GM21529 (cell line): ENCODE results near the gene TPRG1.

ENCODE experiments used
- ATAC-seq: cut with Tn5 transposase; IDR thresholded peaks from one replicate; pipeline ENCODE4 v1.9.1; 2021; ENCODE audit not compliant: unreplicated experiment

TPRG1 gene

DNA sequence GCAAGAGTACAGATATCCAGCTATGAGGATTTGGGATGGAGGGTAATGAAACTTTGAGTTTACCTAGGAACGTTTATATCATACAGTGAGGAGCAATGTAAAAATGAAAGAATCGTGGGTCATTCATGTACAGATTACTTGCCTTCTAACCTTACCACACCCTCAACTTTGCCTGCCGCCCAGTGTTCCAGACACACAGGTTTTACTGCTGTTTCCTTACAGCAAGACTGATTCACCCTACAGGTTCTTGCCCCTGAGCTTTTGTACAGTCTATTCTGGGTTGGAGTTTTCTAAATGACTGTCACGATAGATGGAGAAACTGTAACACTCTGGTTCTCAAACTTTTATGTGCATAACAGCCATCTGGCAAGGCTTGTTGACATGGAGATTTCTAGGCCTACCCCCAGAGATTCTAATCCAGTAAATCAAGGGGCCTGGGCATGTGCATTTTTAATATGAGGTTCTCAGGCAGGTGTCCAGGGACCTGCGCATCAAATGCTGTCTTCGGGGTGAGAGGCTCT lies 6.6 kb upstream of the TPRG1 start:
- ATAC-seq: no peak

DNA sequence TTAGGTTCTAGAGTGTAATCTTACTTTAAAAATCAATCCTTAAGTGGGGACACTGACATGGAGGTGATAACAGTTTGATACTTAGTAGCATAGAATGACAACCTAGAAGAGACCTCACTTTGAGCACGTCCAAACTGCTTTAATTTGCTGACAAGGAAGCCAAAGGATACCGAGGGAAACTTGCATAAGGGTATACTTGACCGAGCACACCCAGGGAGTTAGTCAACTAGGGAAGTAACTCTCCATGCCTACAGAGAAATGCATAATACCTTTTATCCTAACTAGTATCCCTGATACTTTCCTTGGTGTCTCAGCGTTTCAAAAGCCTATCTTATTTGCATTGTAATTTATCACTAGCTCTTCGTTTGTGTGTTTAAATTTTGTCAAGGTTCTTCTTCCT lies 5.5 kb upstream of the TPRG1 start:
- ATAC-seq: no peak

DNA sequence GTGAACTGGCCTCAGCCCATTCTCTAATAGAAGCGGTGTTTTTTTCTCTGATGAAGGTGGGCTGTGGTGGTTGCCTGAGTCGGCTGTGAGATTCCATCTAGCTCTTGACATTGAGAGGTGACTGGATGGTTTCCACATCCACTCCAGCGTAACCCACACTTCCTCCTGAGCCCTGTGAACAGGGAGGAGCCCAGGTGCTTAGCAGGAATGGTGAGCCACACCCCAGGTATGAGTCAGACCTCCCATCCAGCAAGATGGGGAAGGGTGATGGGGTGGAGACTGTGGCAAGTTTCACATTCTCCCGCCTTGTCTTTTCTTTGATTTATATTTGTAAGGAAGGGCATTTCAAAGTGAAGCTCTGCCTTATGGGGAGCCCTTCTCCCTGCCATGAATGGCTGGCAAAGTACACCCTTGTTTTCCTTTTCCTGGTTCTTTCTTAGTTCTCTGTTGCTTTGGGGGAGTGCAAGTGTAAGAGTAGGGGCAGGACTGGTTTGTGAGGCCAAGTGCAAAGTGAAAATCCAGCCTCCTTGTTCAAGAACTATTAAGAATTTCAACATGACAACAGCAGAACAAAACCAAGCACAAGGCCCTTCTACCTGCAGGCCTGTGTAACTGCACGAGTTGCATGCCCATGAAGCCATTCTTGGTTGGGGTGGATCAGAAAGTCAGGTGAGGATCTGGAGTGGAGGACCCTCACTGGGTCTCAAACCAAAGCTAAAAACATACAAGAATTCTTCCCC lies 4.6 kb upstream of the TPRG1 start:
- no peak for ATAC-seq

DNA sequence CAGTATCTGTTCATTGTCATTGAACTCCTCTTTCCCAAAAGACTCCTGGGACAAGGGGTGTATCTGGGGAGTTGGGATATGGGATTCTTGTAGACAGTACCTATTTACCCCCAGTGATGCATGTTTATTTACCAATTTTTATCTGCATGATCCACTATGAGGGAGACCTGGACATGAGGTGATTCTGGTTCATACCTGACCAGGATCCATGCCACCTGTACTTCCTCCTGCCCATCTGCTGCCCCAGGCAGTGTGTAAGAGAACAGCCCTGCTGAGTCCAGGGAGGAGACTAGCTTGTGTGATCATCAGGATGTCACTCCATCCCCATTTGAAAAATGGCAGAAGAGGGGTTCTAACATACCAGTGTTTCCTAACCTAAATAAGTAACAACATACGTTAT lies 3.1 kb upstream of the TPRG1 start:
- ATAC-seq: no peak

DNA sequence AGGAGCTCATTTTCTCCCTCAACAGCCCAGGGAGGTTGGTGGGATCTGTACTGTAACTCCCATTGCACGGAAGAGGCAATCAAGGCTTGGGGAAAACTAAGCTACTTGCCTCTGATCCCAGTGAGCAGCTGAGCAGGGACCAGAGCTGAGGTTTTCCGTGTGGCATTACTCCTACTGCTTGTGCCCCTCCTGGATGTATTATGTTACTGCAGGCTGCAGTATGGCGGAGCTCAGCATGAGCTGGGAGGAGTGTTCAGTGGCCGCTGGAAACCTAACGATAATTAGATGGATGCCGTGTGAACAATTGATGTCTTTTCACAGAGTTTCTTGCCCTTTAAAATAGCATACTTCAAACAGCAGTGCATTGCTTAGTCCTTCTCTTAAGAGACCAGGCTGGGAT lies 2.0 kb upstream of the TPRG1 start:
- ATAC-seq: no peak

DNA sequence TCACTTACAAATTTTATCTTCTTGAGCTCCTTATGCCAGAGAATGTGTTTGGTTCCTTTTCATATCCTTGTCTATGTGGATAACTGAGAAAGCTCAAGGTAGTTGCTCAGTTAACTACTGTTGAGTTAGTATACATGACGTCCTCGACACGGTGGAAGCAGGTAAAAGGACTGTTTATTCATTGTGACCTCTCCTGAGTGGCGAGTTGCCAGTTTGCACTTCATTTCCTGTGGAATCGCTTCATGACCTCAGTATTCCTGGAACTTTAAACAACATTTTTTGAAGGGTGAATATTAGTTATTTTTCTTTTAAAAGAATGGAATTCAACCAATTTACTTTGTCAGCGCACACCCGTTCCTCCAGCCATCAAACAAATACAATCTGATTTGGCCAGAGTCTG lies 1.2 kb upstream of the TPRG1 start:
- ATAC-seq: no peak

DNA sequence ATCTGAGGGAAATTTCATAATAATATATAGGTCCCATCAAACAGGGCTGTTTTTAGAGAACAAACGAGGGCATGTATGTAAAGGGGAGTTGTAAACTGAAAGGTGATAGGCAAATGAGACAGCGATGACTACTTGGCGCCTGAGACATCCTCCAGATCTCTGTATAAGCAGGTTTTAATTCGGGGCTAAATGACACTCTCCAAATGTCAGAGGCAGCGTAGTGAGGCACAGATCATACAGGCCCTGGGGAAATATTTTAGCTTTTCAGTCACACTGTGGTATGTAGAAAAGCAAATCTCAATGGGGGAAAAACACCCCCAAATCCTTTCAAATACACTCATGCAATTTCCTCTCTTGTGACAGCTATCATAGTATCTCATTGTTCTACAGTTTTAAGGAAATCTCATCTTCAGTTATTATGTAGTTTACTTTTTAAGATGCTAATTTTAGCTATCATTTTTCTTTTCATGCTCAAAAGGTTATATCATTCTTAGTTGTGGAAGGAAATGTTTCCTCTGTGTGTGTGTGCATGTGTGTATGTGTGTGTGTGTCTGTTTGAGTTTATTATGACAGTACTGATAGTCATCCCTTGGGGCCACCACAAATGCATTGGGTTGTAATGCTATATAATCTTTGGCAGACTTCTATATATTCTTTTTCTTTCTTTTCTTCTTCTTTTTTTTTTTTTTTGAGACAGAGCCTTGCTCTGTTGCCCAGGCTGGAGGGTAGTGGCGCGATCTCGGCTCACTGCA lies 1.1 kb downstream of the TPRG1 start:
- no peak for ATAC-seq

DNA sequence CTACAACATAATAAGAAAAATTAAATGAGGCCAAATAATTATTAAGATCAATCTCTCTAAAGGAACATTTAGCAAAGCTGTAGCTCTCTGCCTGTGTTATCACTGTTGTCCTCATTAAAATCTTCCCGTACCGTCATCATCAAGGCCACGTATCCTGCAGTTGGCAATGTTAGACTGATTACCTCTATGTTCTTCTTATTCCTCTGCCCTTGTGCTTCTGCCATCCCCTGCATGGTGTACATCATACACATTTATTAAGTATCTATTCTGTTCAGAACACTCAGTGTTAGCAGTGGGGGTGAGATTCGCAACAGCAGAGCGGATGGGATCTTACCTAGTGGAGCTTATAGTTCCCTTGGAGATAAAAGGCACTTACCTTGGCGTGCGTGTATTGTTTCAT lies 12.8 kb downstream of the TPRG1 start:
- ATAC-seq: no peak

DNA sequence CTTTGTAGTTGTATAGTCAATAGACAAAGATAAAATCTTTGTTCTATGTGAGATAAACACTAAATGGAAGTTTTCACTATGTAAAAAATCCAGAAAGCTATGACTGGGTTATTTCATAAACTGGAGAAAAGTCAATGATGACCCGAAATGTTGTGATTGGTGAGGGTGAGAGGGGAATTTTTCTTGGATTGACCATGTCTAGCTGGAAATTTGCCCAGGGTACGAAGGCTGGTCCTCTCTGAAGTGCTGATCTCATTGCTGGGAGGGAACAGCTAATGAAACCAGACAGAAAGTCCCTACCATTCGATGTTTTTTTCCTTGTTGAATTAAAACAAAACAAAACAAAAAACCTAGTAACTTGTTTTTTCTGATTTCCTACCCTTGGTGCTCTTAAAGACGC lies 14.3 kb downstream of the TPRG1 start:
- no peak for ATAC-seq

DNA sequence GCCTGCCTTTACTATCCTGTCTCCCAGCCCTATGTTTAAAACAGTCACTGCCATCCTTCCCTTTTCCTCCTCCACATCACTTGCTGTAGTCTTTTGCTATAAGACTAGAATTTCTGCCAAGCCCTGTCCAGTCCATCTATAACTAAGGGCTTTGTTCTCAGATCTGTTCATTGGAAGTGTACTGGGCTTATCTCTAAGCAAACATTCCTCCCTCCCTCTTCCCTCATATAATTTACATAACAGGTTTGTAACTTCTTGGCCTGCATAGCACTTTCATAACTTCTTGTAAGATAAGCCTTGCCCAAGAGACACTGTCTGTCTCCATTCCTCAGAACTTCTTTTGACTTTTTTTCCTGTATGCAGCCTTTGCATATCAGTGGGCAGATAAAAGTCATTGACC lies 16.7 kb downstream of the TPRG1 start:
- ATAC-seq: no peak

DNA sequence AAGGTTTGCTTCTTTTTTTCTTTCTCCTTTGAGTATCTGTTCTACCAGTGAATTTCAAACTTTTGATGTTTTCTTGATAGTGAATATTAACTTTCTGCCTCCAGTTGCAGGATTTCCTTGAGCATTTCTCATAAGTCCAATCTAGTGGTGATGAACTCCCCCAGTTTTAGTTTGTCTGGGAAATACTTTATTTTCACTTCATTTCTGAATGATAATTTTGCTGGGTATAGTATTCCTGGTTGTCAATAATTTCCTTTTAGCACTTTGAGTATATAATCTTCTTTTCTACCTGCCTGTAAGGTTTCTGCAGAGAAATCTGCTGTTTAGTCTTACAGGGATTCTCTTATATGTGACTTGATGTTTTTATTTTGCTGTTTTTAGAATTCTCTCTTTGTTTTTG lies 21.0 kb downstream of the TPRG1 start:
- ATAC-seq: no peak

DNA sequence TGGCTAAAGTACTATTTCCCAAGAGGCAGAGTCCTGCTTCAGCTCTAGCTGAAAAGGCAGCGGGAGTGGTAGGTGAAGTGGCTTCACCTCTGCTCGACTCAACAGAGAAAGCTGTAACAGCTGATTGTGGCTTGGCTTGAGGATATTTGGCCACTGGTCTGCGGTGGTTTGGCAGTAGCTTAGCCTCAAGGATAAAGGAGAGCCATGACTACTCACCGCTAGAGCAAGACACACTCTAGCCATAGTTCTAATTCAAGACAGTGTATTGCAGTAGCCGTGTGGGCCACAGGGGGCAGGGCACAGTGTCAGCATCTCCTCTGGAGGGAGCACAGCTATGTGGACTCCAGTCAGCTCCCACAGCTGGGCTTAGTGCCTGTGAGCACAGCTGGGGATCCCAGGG lies 23.5 kb downstream of the TPRG1 start:
- no peak for ATAC-seq

DNA sequence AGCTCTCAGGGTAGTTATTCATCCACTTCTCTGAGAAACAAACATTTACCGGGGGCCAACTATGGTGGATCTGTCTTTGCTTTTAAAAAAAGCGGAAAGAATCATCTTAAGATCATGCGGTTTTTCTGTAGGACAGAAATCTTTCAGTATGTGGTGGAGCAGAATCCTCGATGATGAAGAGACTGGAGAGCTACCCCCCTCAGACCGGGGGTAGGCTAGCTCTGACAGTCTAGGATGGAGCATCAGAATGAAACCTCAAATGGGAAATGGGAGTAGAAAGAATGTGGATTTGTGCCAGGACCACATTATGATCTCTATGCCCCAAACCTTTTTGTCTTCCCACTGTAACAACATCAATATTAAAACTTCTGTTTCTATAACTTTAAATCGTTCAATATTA lies 30.3 kb downstream of the TPRG1 start:
- no peak for ATAC-seq

DNA sequence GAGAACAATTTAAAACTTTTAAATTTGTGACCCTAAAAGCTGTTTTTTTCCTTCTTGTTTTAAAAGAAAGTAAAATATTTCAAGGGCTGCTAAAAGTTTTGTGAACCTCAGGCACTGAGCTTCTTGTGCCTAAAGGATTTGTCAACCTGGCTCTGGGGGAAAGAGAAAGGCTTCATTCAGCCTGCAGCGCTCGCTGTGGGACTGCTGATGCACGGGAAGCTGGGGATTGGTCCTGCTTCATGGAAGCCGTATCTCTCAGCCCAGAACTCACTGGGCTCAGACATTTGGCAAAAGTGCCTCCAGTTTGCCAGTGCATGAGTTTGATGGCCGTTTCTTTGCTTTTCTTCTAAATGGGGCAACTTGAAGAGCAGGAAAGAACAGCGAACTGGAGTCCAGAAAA lies 30.8 kb downstream of the TPRG1 start:
- ATAC-seq: no peak

DNA sequence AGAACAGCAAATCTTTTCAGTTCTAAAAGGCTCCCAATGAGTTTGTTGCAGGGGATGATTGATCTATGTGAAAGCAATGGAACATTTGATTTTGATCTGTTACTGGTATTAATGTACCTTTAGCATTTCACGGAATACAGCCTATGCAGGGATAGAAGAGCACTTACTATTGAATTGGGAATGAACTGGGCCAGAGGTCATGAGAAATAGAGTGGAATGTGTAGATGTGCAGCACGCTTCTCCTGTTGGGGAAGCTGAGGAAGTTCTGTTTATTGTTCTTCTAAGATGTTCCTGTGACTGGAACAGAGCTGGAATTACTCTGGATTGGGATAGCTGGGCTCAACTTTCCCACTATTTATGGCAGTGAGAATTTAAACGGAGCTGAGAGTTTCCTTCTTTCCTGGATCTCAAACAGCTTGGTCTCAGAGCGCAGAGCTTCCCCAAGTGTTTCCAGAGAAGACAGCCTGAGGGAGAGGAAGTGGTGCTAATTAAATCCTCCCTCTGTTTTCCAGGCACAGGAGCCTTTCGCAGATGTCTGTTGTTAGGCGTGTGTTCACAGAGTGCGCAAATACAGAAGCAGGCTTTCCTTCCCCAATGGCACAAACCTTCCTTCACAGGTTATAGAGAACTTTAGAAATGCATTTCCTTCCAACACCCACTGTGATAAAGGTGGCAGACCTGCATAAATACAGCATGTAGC lies 32.5 kb downstream of the TPRG1 start:
- no peak for ATAC-seq

DNA sequence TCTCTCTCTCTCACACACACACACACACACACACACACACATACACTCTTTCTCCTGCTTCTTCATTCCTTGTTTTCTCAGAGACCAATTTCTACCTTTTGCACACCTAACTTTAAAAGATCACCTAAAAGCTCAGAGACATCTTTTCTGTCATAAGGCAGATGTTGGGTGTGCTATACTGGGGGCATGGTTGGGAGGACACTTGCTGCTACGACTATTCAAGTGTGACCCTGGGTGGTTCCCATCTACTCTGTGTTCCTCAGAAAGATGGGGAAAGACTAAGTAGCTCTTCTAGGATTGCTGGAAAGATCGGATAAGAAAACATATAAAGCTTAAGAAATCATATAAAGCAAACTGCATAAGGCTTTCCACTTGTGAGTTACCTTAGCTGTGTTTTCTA lies 33.2 kb downstream of the TPRG1 start:
- no peak for ATAC-seq

DNA sequence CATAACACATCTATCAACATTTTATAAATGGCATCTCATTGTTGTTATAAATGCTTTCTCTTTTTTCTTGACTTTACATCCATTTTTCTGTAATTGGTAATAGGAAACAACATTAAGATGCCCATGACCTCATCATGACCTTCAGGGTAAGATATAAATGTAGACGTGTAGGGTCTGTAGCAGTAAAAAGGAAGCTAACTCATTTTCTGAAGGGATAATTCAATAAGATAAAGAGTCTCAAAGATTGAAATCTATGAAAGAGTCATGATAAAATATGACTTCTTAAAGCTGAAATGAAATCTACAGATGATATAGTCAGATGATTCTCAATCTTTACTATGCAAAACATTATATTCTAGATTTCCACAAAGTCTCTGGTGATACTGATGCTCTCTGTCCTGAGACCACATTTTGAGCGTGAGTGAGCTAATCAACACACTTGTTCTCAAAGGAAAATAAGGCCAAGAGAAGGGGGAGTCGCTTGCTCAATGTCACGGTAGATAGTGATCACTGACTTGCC lies 38.5 kb downstream of the TPRG1 start:
- no peak for ATAC-seq

DNA sequence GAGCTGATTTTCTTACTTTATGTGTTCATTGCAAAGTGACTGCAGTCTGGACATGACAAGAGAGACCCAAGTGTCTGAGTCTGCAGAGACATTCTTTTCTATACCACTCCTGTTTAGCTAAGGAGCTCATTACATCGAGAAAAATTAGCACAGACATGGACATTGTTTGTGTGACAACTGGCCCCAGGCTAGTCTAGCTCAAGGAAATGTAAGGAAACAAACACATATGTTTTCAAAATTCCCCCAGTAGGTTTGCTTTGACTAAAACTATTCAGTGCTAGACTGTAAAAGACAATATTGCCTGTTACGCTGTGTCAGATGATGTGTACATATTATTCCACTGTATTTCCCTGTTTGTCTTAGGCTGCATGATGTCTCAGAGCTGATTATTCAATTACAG lies 40.9 kb downstream of the TPRG1 start:
- ATAC-seq: no peak

DNA sequence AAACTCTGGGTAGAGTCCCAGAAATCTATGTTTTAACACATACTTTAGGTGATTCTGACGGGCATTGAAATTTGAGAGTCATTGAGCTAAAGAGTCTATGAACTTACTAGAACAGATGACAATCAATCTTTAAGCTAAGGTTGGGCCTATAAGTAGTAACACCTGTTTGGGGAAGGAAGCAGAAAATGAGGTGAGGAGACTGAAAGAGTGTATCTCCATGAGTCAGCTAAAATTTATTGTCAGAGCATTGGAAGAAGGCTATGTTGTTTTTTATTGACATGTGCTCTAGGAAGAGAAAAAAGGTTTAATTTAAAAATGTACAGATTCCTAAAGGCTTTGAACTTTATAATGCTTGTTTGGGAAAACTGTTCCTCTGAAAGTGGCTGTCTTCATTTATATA lies 42.9 kb downstream of the TPRG1 start:
- ATAC-seq: no peak

DNA sequence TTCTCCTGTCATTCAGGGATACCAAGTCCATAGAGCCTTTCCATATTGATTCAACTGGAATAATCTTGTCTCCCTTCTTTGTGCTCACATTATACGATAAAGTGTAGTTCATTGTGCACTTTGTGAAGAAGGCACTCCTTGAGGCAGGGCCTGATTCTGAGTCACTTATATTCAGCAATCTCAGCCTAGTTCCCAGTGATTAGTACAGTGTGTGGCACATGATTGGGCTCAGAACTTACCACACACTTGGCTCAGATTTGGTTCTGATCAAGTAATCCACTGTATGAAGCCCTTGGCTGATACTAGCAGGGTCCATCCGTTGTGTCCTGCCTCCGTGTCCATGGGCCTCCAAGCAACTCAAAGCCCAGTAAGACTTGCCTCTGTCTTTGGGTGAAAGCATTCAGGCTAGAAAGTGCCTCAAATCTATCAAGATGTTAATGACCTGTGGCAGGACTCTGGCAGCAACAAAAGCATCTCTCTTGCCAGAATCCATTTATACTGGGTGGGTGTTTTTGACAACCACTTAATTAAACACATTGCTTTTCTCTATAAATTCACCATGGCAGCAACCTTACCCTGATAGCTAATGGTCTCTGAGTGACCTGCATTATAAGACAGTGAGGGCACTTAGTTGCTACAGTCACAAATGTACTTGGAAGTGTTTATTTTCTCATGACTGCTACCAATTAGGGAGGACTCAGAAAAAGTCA lies 51.3 kb downstream of the TPRG1 start:
- no peak for ATAC-seq

DNA sequence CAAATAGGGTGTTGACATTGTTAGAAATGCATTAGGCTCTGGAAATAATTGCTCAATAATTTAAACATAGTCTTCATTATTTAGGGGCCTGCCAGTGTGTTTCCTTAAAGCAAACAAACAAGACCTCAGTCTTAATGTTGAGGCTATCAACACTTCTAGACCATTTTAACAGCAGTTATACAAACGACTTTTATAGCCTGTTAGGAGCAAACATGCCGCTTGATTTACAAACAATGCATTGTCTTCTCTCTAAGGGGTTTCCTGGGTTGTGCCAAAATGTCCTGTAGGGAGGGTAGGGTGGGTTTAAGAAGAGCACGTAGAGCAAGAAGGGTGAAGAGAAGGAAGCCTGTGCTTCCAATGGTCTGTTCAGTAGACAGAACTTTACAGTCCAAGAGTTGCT lies 53.7 kb downstream of the TPRG1 start:
- no peak for ATAC-seq
